ENCODE data around the gene SUCLG2. TPM values are rescaled to one million over a fixed set of nuclear protein-coding genes. Genes with fewer than 3 reads are reported as not detected.
"Not testable (repeated sequence)": the region's sequence is repeated elsewhere in the genome, so short reads cannot be mapped to it uniquely, and the experiment has no call there.

Gene SUCLG2
- total RNA-seq, 1 donor from 2014 or later: 49.9 TPM

DNA sequence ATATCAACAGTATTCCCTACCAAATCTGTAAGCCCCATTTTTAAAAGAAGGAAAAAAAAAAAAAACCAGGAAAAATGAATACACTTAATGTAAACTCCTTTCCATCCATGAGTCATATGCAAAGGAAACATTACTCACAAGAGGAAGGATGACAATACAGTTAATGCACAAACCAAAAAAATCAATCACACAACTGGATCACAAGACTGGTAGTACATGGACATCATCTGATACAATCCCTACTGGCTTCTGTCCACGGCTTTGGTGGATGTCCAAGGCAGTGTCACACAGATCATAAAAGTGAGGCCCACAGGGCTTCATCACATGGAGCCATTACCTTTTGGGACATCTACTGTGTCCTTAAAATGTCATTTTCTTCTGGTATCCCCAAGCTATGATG is 44.0 kb downstream of the SUCLG2 start:
- peak; percentile 62 for DNase-seq (ENCODE audit: low read depth, low spot score)

DNA sequence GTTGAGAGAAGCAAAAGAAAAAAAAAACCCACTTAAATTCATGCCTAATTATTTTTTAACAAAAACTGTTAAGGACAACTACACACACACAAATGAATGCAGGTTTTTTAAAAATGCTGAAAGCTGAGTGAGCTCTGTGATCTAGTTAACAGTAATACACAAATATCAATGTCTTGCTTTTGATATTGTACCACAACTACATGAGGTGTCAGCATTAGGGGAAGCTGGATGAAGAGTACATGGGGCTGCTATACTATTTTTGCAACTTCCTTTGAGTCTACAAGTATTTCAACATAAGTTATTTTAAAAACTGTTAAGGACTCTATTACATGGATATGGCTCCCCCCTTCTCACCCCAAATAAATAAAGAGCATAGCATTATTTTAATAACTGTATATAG is 44.7 kb downstream of the SUCLG2 start:
- DNase-seq (ENCODE audit: low read depth, low spot score): no peak

DNA sequence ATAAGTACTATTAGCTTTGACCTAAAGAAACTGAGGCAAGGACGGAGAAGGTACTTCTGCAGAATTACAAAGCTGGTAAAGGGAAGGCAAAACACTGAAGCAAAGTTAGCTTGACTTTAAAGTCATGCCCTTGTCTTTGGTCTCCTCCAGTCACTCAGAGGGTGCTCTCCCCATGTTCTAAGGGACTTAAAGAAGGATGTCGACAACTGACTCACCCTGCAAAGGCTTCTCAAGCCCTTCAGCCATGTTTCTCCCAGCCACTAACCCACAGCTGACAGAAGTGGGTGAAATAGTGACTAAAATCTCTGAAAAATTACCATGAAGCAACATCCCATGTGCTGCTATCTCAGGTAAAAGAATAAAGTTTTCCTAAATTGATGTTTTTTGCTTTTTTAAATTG is 46.4 kb downstream of the SUCLG2 start:
- no peak for DNase-seq (ENCODE audit: low read depth, low spot score)

DNA sequence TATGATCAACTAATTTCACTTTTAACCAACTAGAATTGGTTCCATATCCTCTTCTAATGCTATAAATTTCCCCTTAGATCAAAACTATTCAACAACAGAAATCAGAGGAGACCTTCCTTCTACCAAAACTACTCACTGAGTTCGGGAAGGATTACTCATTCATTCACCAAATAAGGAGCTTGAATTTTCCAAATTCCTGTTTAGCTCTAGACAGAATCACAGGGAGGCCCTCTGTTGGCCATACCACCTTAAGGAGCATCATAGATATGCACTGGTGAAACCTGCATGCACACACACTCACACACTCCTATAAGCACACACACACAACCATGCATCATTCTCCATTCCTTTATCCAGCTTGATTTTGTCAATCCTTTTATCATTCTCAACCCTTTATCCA is 49.0 kb downstream of the SUCLG2 start:
- no peak for DNase-seq (ENCODE audit: low read depth, low spot score)

DNA sequence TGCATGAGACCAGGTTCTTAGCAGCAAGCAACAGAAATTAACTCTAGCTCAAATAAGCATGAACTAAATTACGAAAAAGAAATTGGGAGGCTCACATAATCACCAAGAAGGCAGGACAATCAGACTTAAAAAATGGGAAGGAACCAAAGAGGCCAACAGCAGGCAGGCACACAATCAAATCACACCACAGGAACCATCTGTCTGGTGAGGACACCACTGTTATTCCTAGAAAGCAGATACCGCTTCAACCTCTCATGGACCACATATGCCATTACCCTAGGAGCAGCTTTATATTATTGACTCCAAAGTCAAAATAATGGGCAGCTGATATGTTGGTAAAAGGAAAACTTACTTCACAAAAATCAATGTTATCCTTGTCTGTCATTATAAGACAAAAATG is 51.6 kb downstream of the SUCLG2 start:
- DNase-seq (ENCODE audit: low read depth, low spot score): no peak

DNA sequence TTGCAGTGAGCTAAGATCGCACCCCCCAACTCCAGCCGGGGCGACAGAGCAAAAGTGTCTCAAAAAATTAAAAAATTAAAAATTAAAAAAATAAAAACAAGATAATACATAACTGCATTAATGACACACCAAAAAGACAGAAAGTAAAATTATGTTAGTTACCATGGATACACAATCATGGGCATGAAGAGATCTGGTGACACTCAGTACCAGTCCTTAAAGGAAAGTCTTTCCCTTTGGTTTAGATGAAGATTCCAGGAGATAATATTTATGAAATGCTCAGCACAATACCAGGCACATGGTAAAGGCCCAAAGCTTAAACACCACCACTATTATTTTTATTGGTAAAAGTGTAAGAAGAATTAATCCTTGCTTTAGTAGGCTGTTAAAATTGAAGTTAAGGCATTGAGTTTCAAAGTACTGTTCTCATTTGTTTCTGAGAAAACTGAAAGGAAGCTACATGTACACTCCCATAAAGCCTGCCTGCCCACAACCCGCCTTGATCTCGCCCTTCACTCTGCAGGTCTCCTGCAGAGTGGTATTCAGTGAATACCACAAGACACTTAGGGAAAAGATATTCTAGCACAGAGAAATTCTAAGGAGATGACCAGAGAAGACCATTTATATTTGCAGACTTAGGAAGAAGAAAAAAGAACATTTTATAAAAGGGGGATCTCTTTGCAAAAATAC is 52.3 kb downstream of the SUCLG2 start:
- DNase-seq (ENCODE audit: low read depth, low spot score): no peak

DNA sequence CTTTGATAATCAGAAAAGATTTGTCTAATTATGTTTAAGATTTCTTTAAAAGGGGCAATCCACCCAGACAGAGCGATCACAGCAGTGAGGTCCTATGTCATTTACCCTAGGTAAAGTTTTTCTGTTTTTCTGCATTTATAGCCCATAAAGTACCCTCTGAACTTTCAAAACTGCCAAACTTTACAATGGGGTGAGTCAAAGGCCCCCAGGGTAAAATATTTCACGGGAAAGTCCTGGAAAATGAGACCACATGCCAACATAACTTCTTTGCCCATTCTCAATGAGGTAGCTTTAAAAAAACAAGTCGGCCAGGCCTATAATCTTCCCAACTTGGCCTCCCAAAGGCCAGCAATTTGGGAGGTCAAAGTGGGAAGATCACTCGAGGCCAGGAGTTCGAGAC is 53.0 kb downstream of the SUCLG2 start:
- no peak for DNase-seq (ENCODE audit: low read depth, low spot score)

DNA sequence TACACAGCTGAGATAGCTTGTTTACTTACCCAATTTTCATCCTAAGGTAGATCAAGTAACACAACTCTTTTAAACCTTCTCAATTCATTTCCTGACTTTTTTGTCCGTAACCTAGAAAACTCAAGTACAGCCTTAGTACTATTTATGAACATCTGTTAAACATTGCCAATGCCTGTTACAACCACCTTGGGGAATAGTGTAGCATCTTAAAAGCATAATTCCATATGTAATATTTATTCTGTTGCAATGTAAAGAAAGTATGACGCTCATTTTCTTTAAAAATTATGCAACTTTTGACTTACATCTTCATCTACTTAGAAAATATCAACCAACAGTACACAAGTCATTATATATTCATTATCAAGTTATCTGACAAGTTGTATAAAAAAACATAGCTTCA is 54.6 kb downstream of the SUCLG2 start:
- no peak for DNase-seq (ENCODE audit: low read depth, low spot score)

DNA sequence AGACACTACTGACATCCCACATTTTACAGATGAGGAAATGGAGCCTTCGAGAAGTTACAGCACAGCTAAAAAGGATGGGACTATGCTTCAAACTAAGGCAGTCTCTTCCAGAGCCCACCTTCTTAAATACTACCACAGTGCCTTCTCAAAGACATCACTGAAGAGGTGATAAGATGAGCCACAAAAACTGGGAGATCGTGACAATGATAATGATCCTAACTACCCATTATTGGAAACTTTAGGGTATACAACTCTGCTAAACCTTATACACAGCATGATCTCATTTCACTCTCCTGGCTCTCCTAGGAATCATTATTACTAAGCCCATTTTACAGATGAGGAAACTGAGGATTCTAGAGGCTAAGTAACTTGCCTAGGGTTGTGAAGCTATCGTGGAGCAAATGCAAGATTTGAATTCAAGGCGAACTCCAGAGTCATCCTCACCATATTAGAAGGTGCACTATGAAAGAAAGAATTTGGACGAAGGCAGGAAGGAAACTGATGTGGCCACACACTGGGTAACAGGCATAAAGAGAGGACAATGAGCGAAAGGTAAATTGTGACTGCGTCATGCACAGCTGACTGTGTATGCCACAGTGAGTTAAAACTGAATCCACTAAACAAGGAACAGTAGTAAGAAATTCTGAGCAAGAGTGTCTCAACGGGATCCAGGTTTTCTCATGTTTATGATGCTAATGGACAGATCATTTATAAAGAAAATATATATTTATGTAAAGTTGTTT is 55.4 kb downstream of the SUCLG2 start:
- DNase-seq (ENCODE audit: low read depth, low spot score): no peak

DNA sequence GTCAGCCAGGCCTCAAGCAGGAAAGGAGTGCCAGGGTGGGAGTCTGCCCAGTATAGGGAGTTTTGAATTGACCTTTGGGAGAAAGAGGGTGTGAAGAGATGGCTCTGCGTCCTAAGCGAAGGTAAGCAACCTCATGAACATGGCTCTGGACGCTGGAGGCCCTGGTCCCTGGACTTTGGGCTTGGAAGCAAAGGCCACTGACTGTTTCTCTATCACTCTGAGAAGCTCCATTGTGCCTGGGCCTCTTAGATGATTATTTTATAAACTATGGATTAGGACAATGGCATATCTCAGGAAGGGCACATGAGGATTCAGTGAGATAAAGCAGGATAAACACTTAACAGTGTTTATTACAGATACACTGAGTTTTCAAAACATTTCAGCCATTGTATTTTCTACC is 59.0 kb downstream of the SUCLG2 start:
- no peak for DNase-seq (ENCODE audit: low read depth, low spot score)

DNA sequence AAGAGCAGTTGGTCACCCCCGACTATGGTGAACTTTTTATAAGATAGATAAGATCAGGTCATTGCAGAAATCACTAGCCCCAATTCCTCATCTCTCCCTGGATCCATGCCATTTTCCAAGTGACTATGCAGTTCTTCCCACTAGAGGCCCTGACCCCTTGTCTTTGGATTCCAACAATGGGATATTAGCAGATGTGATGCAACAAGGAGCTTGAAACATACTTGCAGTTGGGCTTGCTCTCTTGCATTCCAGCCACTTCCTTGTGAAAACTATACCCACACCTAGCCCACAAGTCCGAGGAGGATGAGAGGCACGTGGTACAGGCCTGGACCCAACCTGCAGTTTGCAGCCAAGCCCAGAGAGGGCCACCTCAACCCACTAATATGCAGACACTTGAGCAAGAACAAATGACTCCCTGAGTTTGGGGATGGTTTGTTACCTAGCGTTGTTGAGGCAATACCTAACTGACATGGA is 60.6 kb downstream of the SUCLG2 start:
- no peak for DNase-seq (ENCODE audit: low read depth, low spot score)

DNA sequence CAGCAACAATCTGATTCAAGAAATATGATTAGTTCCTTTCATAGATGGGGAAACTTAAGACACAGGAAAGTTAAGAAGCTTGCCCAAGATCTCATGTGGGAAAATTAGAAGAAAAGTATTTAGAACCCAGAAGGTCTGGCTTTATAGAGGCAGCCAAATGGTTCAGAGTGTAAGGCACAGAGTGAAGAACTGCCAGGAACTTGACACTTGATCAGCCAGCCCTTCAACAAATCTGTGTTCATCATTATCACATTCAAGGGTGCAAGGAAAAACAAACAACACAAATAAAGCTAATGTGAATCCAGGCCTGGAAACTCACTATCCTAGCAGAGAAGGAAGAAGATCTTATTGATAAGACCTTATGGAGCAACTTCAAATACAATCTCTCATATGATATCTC is 62.4 kb downstream of the SUCLG2 start:
- no peak for DNase-seq (ENCODE audit: low read depth, low spot score)

DNA sequence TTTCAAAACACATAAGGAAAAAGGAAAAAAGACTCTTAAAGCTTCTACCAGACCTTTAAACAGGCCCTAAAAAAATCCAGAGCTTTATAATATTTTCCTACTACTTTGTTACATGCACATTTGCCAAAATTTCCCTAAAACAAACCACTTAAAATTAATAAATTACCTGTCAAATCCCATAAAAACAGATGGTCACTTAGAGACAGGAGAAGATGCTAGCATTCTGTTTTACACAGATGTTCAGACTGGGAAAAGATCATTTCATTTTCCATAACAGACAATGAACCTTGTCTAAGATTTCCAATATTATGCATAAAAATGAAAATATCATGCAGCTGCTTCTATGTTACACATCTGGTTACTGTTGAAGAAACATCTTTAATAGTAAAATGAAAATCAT is 66.6 kb downstream of the SUCLG2 start:
- DNase-seq (ENCODE audit: low read depth, low spot score): no peak

DNA sequence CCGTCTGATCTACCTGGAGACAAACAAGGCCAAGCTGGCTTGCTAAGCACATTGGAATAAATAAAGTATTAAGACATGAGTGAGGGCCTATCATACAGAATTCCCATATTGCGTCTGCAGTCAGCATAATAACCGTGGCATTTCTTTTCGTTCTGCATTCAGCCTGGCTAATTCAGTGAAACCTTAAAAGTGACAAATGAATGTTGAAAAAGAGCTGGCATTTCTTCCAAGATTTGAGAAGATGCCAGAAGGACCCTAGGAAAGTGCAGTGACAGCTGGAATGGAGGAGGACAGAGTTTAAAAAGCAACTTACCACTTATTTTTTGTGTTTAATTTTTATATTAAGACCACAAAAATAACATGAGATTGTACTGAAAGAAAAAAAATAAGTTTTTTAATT is 67.1 kb downstream of the SUCLG2 start:
- DNase-seq (ENCODE audit: low read depth, low spot score): no peak

DNA sequence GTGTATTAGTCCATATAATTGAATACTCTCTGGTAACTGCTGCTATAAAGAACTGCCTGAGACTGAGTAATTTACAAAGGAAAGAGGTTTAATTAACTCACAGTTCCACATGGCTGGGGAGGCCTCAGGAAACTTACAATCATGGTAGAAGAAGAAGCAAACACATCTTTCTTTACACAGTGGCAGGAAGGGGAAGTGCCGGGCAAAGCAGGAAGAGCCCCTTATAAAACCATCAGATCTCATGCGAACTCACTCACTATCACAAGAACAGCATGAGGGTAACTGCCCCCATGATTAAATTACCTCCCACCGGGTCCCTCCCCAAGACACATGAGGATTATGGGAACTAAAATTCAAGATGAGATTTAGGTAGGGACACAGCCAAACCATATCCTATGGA is 69.8 kb downstream of the SUCLG2 start:
- DNase-seq (ENCODE audit: low read depth, low spot score): not testable (repeated sequence)

DNA sequence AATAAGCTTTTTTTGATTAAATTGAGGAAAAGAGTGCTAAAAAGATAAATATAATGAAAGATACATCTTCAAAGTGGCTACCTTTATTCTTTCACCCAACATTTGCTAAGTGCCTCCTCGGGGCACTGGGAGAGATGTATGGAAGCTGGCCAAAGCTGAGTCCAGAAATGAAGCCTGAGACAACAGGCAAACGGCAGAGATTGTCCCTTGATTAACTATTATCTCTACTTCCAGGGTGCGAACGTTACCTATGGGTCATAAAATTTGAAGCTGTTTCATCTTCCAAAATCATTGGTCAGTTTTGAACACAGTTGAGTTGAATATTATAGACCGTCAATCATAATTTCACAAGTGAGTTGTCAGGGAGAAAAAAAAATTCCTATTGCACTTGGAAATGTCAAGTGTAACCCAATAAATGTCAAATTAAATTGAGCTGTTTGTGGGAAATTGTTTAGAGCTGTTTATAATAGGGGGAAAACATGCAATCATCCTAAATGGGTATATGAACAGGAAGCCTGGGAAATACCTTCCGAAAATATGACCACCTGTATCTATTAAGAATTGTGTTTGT is 73.9 kb downstream of the SUCLG2 start:
- no peak for DNase-seq (ENCODE audit: low read depth, low spot score)

DNA sequence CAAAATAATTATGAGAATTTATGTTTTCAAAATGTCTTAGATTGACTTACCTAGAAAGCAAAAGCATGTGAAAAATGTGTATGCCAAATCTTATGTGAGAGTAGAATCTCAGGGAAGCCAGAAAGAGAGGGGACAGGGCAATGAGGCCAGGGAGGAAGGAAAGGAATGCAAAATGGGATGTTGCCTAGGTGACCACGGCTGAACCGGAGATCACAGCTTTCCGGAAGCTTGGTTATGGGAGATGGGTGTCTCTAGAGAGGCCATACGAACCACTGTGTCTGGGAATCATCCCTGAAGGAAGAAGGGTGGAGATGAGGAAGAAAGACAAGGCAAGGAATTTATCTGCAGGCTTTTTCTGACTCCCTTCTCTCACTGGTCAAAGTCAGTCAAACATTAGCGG is 76.0 kb downstream of the SUCLG2 start:
- no peak for DNase-seq (ENCODE audit: low read depth, low spot score)

DNA sequence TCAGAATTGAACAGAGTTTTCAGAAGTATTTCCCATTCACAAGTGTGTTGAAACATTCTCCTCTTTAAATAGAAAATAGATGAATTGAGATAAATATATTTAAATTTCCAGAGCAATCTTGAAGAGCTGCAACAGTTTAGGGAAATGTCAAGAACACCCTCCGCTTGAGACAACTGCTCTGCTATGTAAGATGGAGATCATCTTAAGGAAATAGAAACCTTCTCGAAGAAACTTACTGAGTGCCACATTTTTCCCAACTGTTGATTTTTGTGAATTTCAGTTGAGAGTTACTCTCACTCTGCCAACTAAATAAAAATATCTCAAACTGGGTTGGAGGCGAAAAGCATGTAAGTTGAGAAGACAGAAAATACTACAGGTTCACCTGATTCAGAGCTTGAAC is 78.0 kb downstream of the SUCLG2 start:
- DNase-seq (ENCODE audit: low read depth, low spot score): no peak

DNA sequence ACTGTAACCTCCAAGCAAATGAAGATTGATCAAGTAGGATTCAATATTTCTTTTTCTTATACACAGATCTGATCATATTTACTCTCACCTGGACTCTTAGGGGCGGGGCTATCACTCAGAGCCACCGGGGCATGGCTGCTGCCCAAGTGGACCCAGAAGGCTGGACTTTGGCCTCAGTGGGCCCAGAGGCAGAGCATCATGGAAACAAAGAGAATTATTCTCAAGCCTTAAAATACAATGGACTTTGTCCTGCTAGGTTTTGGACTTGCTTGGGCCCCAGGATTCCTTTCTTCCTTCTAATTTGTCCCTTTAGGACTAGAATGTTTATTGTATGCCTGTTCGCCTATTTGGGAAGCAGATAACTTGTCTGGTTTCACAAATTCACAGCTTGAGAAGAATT is 85.1 kb downstream of the SUCLG2 start:
- DNase-seq (ENCODE audit: low read depth, low spot score): no peak

DNA sequence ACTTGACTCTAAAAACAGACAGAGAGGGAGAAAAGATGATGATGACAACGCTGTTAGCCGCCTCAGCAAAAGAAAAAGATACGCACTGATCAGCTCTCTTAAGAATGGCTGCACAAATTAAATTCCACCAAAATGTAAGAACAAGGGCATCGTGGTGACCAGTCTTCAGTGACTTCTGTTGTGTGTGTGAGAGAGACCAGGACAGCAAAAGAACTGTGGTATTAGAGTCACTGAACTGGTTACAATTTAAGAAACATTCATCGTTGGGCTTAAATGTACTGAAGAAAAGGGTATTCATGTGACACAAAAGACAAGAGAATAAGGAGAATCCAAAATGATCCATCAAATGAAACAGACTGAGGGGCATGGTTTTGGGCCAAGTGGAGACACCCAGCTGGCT is 86.5 kb downstream of the SUCLG2 start:
- no peak for DNase-seq (ENCODE audit: low read depth, low spot score)

DNA sequence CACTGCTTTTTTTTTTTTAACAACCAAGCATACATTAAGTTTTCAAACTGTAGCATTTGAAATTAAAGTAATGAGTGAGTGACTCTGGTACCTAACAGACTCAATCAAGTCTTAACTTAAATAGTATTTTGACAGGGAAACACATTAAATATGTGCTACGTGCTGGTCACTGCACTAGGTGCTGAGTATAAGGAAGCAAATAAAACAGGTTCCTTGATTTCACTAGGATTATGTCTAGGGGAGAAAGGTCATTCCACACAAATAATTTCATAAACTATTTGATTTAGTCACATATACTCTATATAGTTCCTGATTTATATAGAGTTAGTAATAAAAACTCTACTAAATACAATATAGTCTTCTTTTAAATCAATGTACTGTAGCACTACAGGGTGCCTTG is 89.4 kb downstream of the SUCLG2 start:
- DNase-seq (ENCODE audit: low read depth, low spot score): no peak

DNA sequence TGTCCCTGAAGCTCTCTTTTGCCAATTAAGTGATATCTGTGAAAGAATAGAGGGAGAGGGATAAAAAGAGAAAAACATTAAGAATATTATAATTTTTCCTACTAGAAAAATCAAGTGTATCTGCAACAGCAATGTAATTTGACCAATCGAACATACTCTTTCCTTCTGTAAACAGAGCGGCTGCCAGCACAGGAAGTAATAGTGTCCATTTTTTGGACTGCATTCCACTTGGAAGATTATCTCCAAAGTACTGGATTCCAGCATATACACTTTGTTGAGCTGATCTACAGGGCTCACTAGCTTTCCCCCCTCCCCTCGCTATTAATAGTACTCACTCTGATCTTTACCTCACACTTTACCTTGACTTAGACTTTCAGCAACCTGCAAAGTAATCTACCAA is 90.4 kb downstream of the SUCLG2 start:
- no peak for DNase-seq (ENCODE audit: low read depth, low spot score)
